Fibroblast of skin of abdomen (primary cell): ENCODE results near the gene PDLIM3.
A peak's percentile ranks its signal among the peaks of the same experiment; 100 is the strongest.
"Not testable (repeated sequence)": the region's sequence is repeated elsewhere in the genome, so short reads cannot be mapped to it uniquely, and the experiment has no call there.

ENCODE experiments used
- DNase-seq: peaks from one replicate; pipeline ENCODE4 v3.0.0-alpha.2; 2013

Gene PDLIM3

DNA sequence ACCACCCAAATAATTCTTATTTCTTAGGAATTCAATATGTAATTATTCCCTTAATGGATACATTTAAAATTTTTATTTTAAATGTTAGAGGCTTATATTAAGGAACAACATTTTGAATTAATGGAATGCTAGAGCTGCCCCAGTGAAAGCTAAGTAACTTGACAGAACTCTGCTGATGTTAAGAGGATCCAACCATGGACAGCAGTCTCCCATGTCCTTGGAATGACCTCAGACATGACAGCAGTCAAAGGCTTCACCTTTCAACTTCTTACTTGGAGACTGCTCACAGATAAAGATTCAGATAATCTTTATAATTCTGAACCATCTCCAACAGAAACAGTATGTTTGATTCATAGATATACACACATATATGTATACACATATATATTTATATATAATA, 17.2 kb downstream of the PDLIM3 start:
- DNase-seq, result no peak

DNA sequence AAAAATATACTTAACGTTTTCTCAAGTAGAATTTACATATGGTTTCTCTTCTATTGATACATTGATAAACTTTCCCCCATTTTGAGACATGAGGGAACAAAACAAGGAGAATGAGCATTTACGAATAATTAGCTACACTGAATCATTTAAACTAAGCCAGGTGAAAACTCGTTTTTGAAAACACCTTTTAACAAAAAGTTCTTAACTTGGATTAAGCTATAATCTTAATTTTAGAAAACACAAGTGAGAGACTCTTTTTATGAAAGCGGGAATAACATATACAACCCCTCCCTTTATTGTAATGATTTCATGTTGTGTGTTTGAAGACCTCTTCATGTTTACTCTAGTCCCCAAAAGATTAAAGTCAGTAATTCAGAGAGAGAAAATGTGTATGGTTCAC, 20.1 kb downstream of the PDLIM3 start:
- DNase-seq, result no peak

DNA sequence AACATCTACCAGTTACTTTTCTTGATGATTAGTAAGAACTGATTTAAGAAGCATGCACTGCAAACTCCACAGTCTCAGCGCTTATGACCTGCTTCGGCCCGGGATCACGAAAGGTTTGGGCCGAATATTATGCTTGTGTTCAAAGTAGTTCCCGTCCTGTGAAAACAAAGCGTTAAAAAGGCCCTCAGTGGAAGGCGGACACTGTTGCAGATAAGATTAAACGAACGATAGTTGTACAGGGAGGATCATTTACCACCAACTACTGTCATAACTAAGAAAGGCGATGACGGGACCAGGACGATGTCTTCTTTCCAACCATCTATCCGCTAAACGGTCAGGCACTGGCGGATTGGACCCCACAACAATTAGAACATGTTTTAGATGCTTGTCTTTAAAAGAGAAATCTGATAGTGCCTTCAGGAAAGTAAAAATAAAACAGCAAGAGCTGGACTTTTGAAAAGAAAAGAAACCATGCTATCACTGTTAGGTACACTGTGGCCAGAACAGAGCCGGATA, 21.1 kb downstream of the PDLIM3 start:
- no peak for DNase-seq

DNA sequence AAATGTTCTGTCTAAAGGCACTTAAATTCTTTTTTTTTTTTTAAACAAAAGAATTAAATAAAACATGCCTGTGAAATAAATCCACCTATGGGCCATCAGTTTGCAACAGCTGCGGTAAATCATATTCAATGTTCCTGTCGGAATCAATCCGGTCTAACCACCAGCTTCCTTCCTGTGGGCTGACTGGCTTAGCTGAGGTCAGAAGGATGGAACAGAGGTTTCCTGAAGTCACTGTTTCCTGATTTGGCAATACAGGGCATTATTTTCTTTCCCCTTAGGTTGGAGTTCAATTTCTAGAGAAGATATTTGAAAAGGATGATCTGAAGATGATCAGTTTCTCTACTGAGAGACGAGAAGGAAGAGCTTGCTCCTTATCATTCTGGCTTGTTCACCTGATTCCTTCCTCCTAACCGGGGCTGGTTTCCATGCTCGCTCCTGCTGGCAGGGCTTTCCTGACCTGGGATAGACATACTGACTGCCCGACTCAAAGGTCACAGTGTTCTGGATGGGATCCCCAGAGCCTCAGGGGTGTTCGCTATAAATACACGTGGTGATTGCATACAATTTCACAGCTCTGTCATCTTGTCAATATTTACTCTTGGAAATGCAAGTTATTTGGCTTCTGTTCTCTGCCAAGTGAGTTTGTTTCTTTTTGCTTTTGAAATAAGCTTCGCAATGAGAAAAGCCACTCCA, 21.7 kb downstream of the PDLIM3 start:
- peak; percentile 18 for DNase-seq

DNA sequence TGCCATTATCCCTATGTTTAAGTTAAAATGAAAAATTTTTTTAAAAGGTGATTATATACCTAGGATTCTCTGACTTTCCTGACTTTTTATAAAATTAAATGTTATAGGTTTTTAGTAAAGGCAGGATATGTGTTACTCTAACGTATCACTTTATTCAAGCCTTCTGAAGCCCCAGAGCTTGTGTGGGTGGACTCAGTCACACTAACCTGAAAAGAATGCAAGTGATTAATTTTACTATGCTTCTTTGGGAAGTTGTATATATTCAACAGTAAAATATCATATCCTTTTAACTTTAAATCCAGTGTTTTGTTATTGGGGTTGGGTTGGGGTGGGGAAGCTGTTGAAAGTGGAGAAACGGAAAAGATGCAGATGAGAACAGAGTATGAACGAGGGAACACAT, 22.8 kb downstream of the PDLIM3 start:
- peak; percentile 55 for DNase-seq

DNA sequence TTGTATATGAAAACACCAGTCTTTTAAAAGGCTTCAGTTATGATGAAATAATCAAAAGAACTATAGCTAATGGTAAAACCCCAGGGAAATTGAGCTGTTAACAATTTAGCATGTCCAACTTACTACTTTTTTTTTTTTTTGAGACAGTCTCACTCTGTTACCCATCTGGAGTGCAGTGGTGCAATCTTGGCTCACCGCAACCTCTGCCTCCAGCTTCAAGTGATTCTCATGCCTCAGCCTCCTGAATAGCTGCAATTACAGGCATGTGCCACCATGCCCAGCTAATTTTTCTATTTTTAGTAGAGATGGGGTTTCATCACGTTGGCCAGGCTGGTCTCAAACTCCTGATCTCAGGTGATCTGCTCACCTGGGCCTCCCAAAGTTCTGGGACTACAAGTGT, 24.1 kb downstream of the PDLIM3 start:
- not testable (repeated sequence) for DNase-seq

DNA sequence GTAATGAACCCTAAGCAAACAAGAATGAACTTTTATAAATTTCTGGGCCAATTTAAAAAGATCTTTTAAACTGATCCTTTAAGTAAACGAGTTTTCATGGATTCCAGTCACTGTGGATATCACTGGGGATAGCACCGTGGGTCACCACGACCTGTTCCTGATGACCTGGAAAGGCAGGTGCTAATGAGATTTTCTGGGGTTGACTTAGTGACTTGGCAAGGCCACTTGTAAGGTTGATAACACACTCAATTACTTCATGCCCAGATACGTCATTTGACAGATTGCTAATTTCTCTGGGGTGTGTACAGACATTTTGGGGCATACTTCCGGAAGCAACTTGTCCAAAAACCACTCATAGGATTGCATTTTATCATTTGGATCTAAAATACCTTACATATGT, 24.5 kb downstream of the PDLIM3 start:
- DNase-seq, result no peak

DNA sequence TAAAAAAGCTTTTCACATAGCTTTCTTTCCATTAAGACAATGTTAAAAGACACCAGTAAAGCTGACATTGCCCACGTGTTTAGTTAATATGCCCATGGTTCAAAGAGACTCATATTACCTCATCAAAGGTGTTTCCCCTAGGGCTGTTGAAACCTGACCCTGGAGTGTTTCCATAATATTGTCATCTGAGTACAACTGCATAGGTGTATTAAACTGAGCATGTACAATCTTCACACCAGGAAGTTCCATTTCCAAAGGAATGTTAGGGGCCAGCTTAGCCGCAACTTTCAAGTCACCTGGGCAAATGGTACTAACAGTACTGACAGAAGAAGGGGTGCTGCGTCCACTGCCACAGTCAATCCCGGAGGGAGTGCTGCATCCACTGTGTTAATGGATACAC, 27.1 kb downstream of the PDLIM3 start:
- DNase-seq, result no peak

DNA sequence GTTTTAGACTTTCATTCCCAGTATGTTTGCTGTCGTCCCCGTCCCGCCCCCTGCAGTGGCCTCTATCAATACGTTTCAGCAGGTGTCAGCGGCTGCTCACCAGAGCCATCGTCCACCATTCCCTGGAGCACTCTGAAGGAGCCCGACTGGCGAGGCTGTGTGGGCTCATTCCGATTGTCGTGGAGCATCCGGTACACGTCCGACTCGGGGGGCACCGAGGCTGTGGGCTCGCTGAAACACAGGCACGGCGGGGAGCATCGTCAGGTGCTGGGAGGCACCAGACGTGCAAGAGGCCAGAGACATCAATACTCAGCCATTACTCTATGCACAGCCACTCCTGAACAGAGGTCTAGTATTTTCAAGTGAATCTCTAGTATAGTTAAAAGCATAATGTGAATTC, 28.9 kb downstream of the PDLIM3 start:
- no peak for DNase-seq

DNA sequence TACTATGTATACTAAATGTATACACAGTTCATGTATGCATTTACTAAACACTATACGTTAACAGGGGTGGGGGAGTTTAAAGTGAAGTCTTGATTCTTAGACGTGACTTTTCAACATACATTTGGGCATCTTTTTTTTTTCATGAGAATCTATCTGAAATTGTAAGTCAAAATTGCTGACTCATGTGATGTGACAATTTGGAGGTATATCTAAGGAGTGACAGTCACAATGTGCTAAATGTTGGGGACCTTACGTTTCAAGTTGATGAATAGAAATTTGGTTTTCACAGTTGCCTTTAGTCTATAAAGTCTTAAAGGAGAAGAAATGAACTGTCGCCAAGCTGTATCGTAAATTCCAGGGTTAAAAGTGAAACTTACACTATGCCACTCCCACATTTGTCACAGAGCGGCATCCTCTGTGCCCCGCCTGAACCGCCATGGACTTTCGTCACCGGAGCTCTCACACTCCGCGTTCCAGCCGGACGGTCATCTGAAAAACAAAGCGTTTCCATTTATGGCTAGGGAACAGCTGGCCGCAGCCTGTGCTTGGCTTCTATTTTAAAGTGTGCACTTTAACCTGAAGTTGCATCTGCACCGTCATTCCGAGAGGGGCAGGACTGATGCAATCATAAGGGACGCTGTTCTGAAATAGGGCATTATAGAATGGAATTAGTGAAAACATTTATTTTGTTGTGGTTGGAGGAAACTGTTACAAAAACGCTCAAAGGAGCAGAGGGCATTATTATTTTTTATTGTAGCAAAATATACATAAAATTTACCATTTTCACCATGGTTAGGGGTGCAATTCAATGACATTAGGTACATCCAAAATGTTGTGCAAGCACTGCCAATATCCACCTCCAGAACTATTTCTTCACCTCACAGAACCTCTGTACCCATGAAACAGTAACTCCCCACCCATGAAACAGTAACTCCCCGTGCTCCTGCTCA, 30.9 kb downstream of the PDLIM3 start:
- DNase-seq, result peak; percentile 12

DNA sequence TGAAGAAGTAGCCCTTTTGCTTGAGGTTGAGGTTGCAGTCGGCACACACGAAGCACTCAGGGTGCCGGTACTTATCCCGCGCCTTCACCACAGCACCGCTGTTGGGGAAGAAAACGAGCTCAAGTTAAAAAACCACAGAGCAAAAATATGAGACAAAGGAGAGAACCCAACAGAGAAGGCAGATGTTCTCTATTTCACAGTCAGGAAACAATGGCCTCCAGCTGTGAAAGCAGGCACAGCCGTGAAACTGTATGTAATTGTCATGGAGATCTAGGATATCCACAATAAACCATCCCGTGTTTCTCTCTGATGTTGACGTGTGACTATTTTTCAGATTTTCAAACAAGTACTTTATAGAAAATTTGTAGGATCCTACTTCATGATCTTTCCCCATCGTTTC, 32.9 kb downstream of the PDLIM3 start:
- no peak for DNase-seq

DNA sequence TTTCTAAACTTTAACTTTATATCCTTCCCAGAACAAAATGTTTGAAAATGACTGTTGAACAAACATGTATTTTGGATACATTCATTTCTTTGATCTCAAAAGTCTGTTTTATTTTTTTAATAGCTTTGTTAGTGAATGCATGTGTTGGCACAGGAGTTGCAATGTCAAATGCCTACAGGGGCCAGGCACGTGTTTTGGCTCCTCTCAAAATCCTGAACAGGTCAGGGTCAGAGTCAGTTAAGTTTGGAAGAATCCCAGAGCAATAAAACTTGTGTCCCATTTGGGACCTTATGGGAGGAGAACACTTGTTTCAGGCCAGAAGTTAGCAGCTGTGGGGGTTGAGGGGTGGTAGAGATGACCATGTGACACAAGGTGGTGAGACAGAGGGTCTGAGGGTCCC, 34.7 kb downstream of the PDLIM3 start:
- DNase-seq, result no peak

DNA sequence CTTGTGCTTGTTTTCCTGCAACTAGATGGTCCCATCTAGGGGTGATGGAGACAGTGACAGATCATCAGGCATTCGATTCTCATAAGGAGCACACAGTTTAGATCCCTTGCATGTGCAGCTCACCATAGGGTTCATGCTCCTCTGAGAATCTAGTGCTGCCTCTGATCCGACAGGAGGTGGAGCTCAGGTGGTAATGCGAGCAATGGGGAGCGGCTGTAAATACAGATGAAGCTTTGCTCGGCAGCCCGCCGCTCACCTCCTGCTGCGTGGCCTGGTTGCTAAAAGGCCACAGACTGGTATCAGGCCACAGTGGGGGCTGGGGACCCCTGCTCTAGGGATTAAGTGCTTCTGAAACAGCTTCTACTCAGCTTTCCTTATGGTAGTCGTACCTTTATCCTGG, 35.3 kb downstream of the PDLIM3 start:
- DNase-seq, result no peak

DNA sequence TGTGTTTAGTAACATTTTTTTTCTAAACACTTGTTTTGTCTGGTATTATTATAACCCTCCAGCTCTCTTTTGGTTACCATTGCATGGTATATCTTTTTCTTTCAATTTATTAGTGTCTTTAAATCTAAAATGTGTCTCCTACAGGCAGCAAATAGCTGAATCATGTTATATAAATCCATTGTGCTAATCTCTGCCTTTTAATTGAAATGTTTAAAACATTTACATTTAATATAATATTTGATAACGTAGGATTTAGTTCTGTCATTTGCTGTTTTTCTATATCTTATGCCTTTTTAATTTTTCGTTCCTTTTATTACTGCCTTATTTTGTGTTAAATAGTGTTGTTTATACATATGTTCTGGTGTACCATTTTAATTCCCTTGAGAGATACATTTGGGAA, 46.7 kb downstream of the PDLIM3 start:
- no peak for DNase-seq

DNA sequence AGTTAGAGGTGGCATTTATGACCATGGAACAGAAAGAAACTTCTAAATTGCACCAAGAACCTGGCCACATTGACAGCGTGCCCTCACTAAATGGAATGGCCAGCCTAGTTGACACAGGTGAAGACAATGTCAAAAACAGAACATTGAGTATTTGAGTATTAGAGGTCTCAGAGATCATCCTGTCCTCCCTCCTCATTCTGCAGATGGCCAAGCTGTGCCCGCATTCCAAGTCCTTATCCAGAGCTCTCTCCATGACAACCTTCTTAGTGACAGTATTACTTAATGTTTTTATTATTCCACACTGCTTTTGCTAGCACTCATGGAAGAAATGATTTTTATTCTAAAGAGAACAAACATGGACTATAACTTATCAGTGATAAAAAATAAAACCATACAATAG, 53.9 kb downstream of the PDLIM3 start:
- DNase-seq, result no peak

DNA sequence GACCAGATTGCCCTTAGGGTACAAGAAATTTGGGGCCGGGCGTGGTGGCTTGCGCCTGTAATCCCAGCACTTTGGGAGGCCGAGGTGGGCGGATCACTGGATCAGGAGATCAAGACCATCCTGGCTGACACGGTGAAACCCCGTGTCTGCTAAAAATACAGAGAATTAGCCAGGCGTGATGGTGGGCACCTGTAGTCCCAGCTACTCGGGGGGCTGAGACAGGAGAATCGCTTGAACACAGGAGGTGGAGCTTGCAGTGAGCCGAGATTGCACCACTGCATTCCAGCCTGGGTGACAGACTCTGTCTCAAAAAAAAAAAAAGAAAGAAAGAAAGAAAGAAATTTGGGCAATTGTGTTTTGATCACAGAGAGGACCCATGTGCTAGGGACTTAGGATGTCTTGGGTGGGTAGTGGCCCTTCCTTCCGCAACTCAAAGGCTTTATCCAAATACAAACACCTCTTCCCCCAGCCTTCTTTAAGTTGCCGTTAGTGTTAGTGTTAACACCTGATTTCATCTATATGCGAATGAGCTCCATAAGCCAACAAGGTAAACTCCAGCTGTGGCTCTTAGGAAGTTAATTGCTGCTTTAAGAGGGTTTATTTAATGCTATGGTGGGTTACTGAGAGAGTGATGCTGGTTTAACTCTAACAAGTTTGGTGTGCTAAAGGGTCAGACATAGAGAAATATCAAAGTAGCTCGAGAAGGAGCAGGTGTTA, 55.1 kb downstream of the PDLIM3 start:
- no peak for DNase-seq

DNA sequence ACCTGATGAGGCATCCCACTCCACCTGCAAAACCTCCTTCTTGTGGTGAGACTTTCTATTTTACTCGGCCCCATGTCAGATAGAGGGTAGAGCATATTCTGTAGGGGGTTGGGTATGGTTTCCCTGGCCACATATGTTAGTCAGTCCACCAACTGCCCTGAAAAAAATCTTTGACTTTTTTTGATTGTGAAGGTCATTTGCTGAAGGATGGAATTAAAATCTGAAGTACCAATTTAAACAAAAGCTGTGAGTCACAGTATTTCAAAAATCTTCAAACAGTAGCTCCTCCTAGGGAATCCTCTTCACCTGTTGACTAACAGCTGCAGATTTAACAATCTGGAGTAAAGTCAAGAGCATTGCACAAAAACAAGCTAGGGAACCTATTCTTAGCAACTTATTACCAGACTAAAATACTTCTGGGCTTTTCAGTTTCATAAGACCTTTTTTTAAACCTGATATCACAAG, 55.8 kb downstream of the PDLIM3 start:
- DNase-seq, result no peak

DNA sequence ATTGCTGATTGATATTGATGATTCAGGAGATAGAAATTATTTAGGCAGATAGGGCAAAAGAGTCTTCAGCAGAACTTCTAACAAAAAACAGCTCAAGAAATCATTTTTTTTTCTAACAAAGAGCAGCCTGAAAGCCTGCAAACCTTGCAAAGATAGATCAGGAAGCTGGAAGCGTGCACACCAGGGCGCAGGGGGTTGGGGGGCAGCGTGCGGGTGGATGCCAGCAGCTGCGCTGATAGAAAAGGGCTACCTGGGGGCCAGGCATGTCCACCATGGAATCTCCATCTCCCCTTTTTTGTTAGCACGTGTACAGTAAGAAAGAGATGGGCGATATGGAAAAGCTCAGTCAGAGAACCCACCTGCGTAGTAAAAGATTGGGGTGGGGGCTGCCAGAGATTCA, 62.1 kb downstream of the PDLIM3 start:
- no peak for DNase-seq

DNA sequence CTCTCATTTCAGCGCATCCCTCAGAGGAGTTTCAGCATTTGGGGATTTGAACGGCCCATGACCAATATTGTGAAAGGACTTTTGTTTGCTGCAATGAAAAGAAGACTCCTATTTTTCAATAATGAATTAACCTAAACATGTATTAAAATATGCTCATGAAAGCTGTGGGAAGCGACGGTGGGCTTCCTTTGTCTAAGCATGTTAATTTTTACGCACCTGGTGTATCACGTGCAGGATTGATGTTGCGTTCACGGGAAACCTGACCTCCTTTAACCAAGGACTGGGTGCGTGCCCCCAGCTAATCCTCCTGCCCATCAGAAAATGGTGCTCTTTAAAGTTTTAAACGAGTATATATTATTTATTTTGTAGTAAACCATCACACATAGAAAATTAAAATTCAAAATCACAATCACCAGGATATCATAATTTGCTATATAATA, 63.2 kb downstream of the PDLIM3 start:
- no peak for DNase-seq

DNA sequence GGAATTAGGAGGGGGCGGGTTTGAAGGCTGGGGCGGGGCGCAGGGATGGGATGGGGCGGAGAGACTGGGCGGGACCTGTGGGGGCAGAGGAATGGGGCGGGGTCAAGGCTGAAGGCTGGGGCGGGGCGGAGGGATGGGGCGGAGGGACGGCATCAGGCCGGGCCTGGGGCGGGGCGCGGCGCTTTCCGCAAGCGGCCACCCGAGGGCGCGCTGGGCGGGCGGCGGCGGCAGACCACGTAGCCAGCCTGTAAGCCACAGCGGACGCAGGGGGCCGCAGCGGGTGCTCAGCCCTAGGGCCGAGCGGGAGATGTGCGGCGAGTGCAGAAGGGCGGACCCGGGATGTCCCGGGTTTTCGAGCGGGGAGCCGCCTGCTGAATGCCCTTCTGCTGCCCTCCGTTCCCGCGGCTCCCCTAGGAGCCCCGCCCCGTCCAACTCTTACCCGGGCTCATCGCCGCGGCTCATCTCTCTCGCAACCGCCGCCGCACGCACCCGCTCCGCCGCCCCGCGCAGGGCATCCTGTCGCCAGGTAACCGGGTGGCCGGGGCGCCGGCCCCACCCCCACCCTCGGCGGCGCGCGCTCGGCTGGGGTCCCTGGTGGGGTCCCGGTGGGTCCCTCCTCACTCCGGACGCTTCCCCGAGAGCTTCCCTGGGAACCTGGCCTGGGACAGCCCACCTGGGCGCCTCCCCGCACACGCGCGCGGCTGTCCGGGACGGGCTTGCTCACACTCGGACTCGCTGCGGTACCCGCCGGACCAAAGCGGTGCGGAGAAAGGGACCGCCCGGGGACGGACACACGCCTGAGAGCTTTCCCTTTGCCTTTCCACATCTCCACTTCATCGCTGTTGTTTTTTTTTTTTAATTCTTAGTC, 63.8 kb downstream of the PDLIM3 start, which contains the start of gene CCDC110:
CCDC110 (minus strand) TSS at position 499 of the 868 bp plus-strand sequence; CDS start at position 449, 50 bp downstream.
- DNase-seq, result peak; percentile 93

DNA sequence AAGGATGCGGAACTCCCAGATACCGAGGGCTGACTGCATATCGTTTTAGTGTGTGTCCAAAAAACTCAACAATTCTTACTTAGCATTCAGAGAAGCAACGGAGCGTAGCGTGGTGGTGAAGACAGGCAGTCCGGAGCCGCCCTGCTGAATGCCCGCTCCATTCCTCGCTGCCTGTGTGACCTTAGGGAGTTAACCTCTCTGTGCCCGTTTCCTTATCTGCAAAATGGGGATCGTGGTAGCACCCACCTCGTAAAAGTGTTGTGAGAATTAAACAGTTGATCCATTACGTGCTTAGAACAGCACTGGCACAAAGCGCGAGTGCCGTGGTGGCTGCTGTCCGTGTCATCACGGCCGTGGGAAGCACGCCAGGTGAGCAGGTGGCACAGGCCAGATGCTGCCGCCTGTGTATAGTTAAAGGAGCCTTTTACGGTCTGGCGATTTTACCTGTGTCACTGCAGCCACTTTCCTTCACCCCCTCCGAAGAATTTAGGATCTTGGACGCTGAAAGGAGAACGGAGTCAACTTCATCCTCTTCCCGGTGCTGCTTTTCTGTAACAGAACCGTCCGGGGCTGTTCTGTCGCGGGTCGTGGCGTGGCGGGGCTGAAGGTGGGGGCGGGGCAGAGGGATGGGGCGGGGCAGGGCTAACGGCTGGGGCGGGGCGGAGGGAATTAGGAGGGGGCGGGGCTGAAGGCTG, 64.7 kb downstream of the PDLIM3 start:
- peak; percentile 7 for DNase-seq
